ENCODE results near the gene BCL6.
A peak's percentile ranks its signal among the peaks of the same experiment; 100 is the strongest.

The BCL6 gene

DNA sequence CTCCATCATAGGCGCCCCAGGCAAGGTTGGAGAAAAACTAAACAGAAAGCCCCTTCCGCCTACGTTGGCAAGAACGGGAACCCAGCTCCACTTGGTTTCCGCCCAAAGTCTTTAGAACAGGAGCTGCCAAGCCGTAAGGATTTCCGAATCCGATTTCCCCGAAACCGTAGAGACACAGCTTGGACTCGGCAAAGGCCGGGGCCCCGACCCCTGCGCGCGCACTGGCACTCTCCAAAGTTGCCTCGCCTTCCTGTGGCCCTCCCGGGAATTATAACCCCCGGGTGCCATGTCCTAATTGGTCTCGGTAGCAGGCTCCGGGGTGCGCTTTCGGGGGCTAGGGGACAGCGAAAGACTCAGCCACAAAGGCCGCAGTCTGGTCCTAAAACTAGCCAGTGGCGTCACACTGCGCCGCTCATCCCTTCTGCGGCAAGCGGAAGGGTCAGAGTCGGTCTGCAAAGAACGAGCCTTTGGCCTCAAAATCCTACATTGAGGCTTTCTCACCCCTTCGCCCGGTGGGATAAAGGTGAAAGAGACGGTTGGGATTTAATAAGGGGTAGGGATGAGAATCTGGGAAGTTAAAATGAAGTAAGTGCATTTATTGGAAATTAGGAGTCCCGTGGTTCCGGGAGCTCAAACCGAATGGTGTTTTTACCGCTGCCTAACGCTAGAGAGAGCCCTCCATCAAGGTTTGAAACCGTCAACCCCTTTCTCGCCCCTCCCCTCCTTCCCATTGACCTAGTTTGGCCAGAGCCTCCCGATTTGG is 6.8 kb downstream of the BCL6 start:
- peak; percentile 96 for DNase-seq

DNA sequence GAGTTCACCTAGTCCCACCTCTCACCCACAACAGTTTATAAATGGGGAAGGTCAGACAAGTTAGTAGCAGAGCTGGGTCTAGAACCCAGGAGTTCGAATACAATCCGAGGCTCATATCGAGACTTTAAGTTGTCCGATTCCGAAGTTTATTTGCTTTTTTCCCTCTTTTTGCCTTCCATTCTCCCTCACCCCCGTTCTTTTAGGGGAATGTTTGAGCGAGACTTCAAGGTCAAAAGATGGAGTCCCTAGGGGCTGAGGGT is 7.3 kb downstream of the BCL6 start:
- no peak for DNase-seq

DNA sequence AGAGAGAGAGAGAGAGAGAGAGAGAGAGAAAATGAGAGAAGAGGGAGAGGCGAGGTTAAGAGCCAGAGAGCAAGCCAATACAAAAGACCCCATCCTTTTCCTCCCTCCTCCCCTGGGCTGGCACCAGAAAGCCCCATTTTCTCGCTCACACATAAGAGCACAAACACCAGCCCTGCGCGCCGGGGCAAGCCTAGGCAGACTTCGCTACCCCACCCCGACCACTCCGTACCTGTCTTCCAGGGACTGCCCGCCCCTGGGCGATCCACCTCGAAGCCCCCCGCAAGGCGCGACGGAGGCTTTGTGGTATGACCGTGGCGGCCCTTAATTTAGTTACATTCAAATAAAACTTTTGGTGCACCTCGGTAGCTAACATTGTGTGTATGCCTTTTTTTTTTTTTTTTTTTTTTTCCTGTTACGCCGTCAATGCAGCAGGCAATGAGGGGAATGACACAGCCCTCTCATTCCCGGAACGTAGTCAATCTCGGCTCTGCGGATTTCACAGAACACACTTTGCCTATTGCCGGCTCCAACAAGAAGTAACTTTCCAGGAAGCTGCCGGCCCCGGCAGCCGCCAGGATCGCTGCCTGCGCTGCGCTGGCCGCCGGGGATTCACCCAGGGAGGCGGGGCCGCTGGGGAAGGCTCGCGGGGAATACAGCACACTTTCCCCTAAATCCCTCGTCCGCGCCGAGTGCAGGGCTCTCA is 7.7 kb downstream of the BCL6 start:
- DNase-seq, result peak; percentile 87

DNA sequence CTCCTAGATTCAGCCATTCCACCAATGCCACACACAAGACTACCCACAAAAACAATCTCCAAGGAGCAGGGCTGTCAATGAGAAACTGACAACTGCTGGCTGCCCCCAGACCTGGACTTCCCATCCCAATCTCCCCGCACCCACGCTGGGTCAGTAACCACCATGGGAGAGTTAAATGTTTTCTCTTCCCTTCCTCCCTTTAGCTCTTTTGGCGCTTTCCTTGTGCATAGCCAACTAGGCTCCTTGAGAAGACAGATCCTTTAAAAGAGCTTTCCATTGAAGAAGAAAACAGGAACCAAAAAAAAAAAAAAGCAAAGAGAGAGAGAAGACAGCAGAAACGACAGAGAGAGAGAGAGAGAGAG is 8.3 kb downstream of the BCL6 start:
- DNase-seq, result no peak

DNA sequence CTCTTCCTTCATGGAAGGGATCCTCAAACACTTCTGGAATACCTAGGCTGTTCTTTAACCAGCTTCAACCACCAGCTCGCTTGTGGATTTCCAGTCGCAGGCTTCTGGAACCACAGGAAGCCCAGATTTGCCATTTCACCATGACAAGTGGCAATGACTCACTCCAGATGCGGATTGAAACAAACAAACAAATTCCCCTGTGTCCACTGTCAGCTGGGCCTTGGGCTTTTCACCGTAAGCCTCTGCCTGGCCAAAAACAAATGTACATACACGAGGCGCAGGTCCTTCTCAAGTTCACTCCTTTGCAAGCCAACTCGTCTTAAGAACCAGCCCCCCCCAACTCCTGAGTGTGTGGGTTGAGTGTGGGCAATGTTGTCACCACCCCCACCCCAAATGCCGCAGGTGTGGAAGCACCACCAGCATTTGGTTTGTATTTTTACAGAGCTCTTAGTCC is 8.8 kb downstream of the BCL6 start:
- peak; percentile 40 for DNase-seq

DNA sequence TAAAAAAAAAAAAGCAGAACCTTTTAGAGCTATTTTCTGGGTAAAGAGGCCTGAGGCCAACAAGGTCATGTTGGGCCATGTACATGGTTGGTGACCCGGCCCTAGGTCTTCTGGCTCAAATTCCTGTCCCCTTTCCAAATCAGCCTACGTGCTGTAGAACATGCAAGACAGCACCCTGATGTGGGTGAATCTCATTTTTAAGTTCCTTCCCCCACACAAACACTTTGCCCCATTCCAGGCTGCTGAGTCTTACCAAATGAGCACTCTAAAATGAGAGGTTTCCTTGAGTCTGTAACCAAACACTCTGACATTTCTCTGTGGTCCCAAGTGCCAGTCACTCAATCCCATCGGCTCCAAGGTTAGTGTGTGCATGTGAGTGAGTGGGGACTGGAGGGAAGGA is 9.4 kb downstream of the BCL6 start:
- DNase-seq, result no peak

DNA sequence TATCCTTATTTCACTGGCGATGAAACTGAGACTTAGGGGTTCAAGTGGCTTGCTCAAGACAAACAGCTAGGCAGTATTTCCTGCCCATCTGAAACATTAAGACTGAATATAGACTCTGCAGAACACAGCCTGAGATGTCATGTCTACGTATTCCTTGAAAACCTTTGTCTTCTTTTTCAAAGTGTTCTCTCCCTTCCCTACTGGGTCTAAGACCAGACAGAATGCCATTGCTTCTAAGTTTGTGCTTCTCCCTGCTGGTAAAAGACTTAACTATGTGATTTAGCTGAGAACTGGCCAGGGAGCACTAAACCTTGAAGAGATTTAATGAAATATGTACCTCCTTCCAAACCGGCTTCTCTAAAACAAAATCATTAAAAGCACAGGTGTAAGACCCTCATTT is 9.9 kb downstream of the BCL6 start:
- no peak for DNase-seq

DNA sequence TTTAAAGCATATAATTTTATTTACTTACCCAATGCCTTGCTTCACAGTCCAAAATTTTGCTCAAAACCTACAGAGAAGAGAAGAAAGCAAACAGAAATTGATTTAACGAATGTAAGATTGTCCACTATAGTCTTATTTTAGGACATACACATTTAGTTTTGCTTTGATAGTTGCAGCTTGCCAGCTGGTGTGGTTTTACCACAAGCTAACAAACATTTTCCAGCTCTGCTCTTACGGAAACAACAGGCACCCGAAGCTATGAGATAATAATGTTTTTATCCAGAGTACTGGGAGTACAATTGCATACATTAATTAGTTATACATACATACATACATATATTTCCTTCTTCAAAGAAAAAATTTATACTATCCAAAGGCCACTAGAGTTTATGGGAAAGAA is 10.4 kb downstream of the BCL6 start:
- no peak for DNase-seq

DNA sequence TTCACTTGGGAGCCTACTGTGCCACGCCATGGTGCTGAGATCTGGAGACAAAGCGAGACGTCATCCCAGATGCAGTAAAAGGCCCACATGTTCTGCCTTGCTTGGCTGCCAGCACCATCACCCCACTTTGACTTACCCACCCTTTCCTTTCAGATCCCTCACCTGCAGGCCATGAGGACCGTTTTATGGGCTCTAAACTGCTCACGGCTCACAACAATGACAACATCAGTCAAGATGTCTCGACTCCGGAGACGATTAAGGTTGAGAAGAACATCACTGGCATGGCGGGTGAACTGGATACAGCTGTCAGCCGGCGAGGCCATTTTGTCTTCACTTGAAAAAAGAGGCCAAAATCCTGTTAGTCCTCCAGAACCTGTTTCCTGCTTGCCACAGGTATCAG is 11.9 kb downstream of the BCL6 start:
- DNase-seq, result no peak

DNA sequence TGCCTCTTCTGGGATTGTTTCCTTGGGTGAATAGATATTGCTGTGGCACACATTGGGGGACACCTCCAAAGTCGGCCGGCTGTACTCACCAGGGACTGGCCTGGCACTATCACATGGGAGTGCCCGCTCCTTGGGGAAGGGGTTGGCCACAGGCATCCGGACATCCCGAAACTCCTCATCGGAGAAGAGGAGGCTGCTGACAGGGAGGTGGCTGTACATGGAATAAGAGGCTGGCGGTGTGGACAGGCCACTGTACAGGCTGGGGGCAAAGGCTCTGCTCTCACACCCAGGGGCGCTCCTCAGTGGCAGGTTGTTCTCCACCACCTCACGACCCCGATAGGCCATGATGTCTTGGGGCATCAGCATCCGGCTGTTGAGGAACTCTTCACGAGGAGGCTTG is 15.7 kb downstream of the BCL6 start:
- DNase-seq, result no peak

DNA sequence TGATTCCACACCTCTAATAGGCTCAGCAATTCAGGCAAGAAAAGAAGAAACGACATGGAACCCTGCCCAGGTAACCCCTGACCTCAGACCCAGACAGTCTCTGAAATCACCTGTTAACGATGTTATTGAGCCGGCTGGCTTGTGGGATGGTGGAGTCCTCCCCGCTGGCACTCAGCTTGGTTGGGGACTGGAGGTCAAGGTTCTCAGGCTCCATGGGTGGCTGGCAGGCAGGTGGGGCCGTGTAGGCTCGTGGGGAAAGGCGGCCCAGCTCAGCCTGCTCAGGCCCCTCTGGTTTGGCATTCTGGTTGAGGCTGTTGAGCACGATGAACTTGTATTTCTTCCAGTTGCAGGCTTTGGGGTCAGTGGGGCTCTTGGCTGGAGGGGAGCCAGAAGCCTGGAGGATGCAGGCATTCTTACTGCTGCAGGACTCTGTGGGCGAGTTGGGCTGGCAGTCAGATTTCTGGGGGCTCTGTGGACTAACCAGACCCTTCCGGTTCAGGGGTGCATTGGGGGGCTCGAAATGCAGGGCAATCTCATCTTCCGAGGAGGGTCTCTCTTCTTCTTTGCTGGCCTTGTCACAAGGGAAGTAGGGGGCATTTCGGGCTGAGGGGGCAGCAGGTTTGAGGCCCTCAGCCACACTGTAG is 16.2 kb downstream of the BCL6 start:
- no peak for DNase-seq

DNA sequence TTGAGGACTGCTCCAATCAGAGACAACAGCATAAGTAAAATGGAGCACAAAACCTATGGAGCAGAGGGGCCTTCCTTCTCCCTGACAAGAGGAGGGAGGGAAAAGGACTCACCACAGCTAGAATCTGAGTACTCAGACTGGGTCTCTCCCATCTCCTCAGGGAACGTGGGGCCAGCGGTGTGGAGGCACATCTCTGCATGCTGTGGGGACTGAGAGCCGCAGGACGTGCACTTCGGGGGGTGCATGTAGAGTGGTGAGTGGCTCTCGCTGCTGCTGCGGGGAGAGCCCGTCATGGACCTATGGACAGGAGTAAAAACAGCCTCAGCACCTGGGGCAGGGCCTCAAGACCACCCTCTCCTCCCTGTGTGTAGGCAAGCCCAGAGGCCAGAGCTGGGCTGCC is 17.0 kb downstream of the BCL6 start:
- DNase-seq, result no peak

DNA sequence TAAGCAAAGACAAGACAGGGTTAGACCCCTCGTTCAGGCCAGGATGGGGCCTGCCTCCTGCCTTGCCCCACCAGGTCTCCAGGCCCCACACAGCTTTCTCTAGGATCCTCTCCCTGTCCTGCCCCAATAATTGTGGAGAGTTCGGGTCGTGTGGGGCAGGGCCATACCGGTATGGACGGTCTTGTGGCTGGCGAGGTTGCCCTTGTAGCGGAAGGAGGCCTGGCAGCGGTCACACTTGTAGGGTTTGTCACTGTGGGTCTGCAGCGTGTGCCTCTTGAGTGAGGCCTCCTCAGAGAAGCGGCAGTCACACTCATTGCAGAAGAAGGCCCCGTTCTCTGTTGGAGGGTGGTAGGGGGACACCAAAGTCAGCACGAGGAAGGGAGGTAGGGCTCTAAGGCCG is 18.7 kb downstream of the BCL6 start:
- no peak for DNase-seq

DNA sequence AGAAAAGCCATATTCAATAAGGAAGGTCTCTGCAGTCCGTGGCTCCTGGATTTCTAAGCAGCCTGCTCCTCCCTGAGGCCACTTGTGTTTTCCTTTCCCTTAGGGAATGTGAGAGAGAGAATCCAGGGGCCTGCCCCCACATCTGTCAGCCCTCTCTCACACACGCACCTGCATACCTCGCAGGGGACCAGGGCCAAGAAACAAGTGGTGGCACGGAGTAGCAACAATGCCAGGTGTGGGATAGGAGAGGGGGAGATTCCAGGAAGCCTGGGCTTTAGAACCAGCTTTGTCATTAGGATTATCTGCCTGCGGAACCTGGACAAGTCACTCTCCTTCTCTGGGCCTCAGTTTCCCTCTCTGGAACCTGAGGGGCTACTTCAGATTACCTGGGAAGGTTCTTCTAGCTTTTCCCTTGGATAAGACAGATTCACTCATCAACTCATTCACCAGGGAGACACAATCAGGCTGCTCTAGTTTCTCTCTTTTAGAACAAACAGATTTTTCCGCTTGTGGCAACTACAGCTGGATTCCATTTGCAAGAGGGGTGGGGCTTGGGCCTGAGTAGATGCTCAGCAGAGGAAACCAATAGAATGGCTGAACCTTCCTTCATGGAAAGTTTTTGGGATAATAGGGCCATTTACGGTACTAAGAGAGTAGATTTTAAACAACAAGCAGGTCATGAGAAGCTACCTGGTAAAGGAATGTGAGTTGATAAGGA is 19.5 kb downstream of the BCL6 start:
- no peak for DNase-seq

DNA sequence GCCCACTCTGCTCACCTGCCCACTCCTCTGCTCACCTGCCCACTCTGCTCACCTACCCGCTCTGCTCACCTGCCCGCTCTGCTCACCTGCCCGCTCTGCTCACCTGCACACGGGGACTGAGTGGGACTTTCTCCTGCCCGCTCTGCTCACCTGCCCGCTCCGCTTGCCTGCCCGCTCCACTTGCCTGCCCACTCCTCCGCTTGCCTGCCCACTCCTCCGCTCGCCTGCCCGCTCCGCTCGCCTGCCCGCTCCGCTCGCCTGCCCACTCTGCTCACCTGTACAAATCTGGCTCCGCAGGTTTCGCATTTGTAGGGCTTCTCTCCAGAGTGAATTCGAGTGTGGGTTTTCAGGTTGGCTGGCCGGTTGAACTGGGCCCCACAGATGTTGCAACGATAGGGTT is 20.0 kb downstream of the BCL6 start:
- DNase-seq, result no peak

DNA sequence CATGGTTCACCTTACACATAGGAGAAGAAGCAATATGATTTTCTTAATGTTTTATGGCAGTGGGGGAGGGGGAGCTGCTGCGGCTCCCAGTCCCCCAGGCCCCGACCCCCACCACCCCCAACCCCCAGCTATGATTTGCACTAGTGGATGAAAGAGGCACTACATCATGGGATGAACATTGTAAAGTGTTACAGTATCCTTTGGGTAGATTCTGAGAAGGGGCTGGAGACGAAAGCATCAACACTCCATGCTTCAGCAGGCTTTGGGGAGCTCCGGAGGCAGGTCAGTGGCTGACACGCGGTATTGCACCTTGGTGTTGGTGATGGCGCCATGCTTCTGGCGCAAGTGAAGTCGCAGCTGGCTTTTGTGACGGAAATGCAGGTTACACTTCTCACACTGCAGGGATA is 23.1 kb downstream of the BCL6 start:
- no peak for DNase-seq

DNA sequence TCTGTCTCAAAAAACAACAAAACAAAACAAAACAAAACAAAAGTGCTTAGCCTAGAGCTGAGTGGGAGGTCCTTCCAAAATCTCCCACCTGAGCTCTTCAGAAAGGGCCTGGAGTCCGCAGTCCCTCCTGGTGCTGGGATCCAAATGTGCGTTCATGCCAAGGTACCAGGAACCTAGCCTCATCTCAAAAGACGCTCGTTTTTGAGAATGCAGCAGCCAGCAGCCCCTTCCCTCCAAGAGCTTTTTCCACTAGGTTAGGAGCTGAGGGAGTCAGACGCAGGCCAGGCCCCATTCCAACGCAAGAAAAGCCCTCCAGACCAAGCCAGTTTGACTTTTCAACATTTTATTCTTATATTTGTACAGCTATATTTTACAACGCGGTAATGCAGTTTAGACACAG is 24.2 kb downstream of the BCL6 start:
- DNase-seq, result no peak

DNA sequence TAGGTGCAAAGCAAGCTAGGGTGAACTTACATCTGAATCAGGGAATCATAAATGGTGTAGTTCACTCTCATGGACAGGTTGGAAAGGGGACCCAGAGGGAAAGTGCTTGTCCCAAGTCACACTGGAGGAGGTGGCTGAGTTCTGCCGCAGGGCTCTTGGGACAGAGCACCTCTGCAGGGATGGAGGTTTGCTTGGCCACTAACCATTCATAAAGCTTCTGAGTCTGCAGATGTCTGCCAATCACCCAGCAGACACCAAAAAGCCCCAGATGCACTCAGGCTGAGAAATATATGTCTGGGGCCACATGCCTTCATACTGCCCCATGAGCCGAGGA is 25.0 kb downstream of the BCL6 start:
- DNase-seq, result no peak

DNA sequence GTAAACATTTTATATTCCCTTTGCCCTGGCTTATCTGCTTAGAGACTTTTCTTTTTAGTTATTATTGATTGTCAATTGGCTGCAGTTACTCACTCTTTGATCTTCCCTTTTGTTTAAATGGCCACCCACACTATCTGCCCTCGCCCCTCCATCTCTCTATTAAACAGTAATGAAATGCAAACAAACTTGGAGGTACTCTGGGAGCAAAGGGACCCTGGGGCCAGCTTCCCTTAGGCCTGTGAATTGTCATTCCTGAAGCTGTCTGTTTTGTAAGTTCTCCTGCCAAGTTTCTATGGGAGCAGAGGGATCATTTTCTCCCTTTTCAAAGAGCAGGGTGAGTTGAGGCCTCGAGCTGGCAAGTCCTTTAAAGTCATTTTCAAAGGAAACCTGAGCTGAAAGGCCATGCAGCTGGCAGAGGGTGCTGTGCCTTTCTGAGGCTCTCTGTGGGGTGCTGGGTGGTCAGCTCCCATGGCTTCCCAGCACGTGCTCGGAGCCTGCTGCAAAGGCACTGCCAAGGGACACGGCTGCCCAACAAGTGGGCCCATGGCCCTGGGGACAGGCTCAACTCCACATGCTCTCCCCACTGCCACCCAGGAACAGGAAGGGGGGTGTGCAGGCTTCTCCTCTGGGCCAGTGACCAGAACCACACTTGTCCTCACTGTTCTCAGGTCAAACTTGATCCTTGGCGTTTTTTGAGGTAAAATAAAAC is 25.5 kb downstream of the BCL6 start:
- no peak for DNase-seq

DNA sequence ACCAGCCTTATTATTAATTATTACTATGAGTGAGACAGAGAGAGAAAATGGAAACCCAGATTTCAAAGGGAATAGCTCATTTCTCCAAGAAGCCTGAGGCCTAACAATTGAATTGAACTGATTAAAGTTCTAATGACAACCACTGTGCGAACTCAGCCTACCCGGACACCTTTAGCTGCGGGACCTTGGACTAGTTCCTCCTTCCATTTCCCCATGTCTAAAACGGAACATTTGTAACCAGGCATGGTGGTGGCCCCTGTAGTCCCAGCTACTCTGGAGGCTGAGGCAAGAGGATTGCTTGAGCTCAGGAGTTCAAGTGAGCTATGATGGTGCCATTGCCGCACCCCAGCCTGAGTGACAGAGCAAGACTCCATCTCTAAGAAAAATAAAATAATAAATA is 26.5 kb downstream of the BCL6 start:
- DNase-seq, result no peak

DNA sequence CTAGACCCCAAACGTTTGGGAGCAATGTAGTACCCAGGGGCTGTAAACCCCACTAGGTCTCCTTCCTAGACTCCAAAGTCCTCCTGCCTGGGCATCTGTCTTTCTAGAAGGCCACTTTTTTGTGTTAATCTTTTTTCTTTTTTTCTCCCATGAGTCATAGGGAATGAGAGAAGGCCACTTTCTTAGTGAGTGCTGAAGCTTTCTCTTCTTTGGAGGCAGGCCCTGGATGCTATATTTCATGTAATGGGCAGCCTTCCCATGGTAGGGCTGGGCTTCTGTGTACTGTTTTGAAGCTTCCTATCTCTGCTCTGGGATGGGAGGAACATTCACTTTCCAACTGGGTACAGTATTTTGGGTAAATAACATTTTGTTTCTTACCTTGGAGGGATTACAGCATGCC is 27.7 kb downstream of the BCL6 start:
- DNase-seq, result no peak

DNA sequence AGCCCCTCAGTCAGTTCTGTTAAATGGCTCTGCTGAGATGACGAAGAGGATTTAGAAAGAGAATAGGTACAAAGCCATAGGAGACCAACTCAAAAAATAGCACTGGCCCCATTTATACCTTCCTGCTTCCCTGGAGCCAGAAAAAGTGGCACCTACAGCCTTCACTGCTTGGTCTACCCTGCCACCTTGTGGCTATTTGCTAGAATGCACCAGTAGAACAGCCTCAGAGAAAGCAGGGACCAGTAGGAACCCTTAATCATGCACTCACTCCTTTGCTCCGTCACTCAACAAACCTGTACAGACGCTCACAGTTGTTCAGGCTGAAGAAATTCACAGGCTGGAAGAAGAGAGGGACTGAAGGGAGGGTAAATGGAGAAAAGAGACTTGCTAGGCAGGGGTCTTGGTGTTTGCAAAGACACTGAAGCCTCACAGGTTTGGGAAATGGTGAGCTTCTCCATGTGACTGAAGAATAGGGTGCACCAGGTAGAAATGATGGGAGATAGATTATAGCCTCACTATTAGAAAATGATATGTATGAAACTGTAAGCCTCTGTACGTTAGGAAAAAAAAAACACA is 30.8 kb downstream of the BCL6 start:
- DNase-seq, result peak; percentile 72

DNA sequence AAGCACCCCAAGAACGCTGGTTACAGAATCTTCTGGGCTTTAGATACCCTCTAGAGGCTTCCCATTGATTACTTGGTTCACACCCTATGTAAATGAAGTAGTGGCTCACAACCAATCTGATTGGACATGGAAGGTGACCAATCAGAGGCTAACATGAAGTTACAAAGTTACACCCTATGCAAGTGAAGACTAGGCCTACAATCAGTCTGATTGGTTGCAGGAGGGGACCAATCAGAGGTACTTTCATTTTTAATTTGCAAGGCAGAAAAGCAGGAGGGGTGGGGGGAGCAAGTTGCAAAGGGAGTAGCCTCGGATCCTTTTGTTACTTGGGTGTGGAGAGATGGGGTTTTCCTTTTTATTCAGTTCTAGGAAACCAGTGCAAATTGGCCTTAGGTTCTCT is 31.8 kb downstream of the BCL6 start:
- no peak for DNase-seq
